ENCODE measurements around the gene KIAA1549. TPM values are rescaled to one million over a fixed set of nuclear protein-coding genes. Genes with fewer than 3 reads are reported as not detected.

The KIAA1549 gene
- total RNA-seq, 2 experiments from 2014 or later, result 0.12 TPM

- Mint-ChIP-seq H3K27ac (no peak overlapping the region), H3K4me3 (no peak overlapping the region), H3K36me3 (ENCODE audit: low read depth) (peaks cover 2% of the 10 kb centered on the region), H3K27me3 (peaks cover 5% of the 10 kb centered on the region), H3K9me3 (peaks cover 14% of the 10 kb centered on the region), H3K4me1 (no peaks in the 10 kb centered on the region)
- CTCF ChIA-PET, result no interaction called here
- POLR2A ChIA-PET, result no interaction called here
- no peak for DNase-seq
Measured at GRCh38 chr7:138784692-138785091, 196.5 kb downstream of the KIAA1549 start.

Other genes starting within 250 kb of the KIAA1549 start
- gene TMEM213, start 183.4 kb downstream of the KIAA1549 start, total RNA-seq, result not detected
- not detected for gene ATP6V0A4, start 183.2 kb downstream of the KIAA1549 start, total RNA-seq
- 10 to 100 TPM; 14.9 to 16.5 TPM for gene ZC3HAV1L, start 54.7 kb upstream of the KIAA1549 start, total RNA-seq
- 100 to 1,000 TPM; 124 to 129 TPM for gene ZC3HAV1, start 128.3 kb upstream of the KIAA1549 start, total RNA-seq
- gene UBN2, start 249.8 kb upstream of the KIAA1549 start, total RNA-seq, result 10 to 100 TPM in 1 of 2 experiments, 1 to 10 TPM in 1; 9.5 to 11.8 TPM

All from activated CD4-positive, alpha-beta T cell treated with anti-CD3 and anti-CD28 coated beads, Interleukin-2, amount 10 ng/mL, durations not matched to agents 7 days and 5 days (primary cell).